HUES6 (cell line): ENCODE data around the gene RCN1.

Source experiments
- H3K27ac ChIP-seq: 2 replicates; pipeline ENCODE4 v1.7.0; 2013; ENCODE audit warnings: low read depth, mild to moderate bottlenecking, low read length, inconsistent platforms
- H3K27me3 ChIP-seq: 2 replicates; pipeline ENCODE4 v1.6.1; 2013; ENCODE audit warnings: low read length; ENCODE audit not compliant: control insufficient read depth, insufficient read depth
- H3K36me3 ChIP-seq: 2 replicates; pipeline ENCODE4 v1.6.1; 2013; ENCODE audit warnings: low read length; ENCODE audit not compliant: control insufficient read depth, insufficient read depth
- H3K4me1 ChIP-seq: 2 replicates; pipeline ENCODE4 v1.6.1; 2013; ENCODE audit warnings: low read length; ENCODE audit not compliant: control insufficient read depth, insufficient read depth
- H3K4me3 ChIP-seq: 2 replicates; pipeline ENCODE4 v1.5.1; 2013; ENCODE audit warnings: low read depth, low read length
- H3K9ac ChIP-seq: one replicate; pipeline ENCODE4 v1.6.1; 2013; ENCODE audit warnings: mild to moderate bottlenecking, low read length
- H3K9me3 ChIP-seq: 2 replicates; pipeline ENCODE4 v1.6.1; 2013; ENCODE audit warnings: low read depth, low read length; ENCODE audit not compliant: control insufficient read depth, insufficient read depth

RCN1 gene

DNA sequence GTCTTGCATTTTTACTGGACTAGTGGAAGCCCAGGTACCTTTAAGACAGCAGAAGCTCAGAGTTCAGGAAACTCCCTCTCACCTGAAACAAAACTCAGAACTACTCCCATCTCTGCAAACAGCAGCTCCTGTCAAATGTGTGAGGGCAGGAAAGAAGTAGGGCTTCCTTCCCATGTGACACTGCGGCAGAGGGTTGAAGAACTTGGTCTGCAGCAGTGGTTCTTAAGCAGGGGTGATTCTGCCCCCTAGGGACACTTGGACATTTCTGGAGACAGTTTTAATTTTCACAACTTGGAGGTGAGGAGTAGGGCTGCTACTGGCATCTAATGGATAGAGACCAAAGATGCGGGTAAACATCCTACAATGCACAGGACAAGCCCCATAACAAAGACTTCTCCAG, 63.4 kb downstream of the RCN1 start:
- Histone ChIP-seq H3K4me3 (no peak overlapping the region), H3K9ac (no peak overlapping the region), H3K9me3 (no peaks in the 10 kb centered on the region), H3K27me3 (no peaks in the 10 kb centered on the region), H3K4me1 (no peaks in the 10 kb centered on the region), H3K27ac (no peak overlapping the region), H3K36me3 (no peaks in the 10 kb centered on the region)
